Measurements from ENCODE around the gene OR1N2. TPM values are rescaled to one million over a fixed set of nuclear protein-coding genes. Genes with fewer than 3 reads are reported as not detected.

Gene OR1N2
- total RNA-seq, 1 donor from 2014 or later = not detected

- H3K4me1 Mint-ChIP-seq = no peaks in the 10 kb centered on the region
- H3K9me3 Mint-ChIP-seq = no peaks in the 10 kb centered on the region
- DNase-seq (ENCODE audit: low spot score) = no peak
These were observed 1.5 kb upstream of the OR1N2 start for GRCh38 chr9:122551371-122551770.

GRCh38 chr9:122561446-122561845 is 8.5 kb downstream of the OR1N2 start:
- Histone ChIP-seq H2AFZ (replicated peaks) (no peak overlapping the region), H3K4me3 (no peak overlapping the region), H3K9ac (no peak overlapping the region), H3K79me2 (ENCODE audit: low read depth) (no peaks in the 10 kb centered on the region), H3F3A (ENCODE audit: low read depth) (no peaks in the 10 kb centered on the region), H3K27me3 (no peaks in the 10 kb centered on the region), H3K9me3 (ENCODE audit: low read depth) (peaks cover 16% of the 10 kb centered on the region), H3K36me3 (no peaks in the 10 kb centered on the region), H4K20me1 (ENCODE audit: low read depth) (no peaks in the 10 kb centered on the region), H3K4me1 (no peaks in the 10 kb centered on the region), H3K27ac (no peak overlapping the region), H3K4me2 (no peak overlapping the region)
- Mint-ChIP-seq H3K4me3 (no peak overlapping the region), H3K27me3 (ENCODE audit: insufficient read depth, low read depth) (peaks cover 5% of the 10 kb centered on the region), H3K4me1 (peaks cover 2% of the 10 kb centered on the region), H3K27ac (no peak overlapping the region), H3K9me3 (peaks cover 3% of the 10 kb centered on the region), H3K36me3 (no peaks in the 10 kb centered on the region)
- TF ChIP-seq EZH2phosphoT487 (IDR thresholded peaks at IDR 0.05) (no peak), EZH2 (IDR thresholded peaks at IDR 0.05) (no peak), CTCF (IDR thresholded peaks at IDR 0.05) (no peak)
- no peak for DNase-seq (ENCODE audit: low spot score)

More at GRCh38 chr9:122551371-122551770, 1.5 kb upstream of the OR1N2 start:
- no peak overlapping the region for H3K4me3 ChIP-seq
- H3K4me1 ChIP-seq = no peaks in the 10 kb centered on the region
- H3K79me2 ChIP-seq (ENCODE audit: low read depth) = no peaks in the 10 kb centered on the region
- TF ChIP-seq CTCF (IDR thresholded peaks at IDR 0.05) (no peak), EZH2phosphoT487 (IDR thresholded peaks at IDR 0.05) (no peak), EZH2 (IDR thresholded peaks at IDR 0.05) (no peak)
- H3K4me3 Mint-ChIP-seq = no peak overlapping the region
- H3K27me3 Mint-ChIP-seq (ENCODE audit: insufficient read depth, low read depth) = peaks cover 11% of the 10 kb centered on the region
- no peak overlapping the region for H3K27ac ChIP-seq
- no peaks in the 10 kb centered on the region for H3K27me3 ChIP-seq
- no peaks in the 10 kb centered on the region for H3K36me3 ChIP-seq
- no peak overlapping the region for H3K4me2 ChIP-seq
- no peak overlapping the region for H3K9ac ChIP-seq
- H3K36me3 Mint-ChIP-seq = no peaks in the 10 kb centered on the region
- H2AFZ ChIP-seq (replicated peaks) = no peak overlapping the region
- no peaks in the 10 kb centered on the region for H4K20me1 ChIP-seq (ENCODE audit: low read depth)
- no peaks in the 10 kb centered on the region for H3F3A ChIP-seq (ENCODE audit: low read depth)
- H3K27ac Mint-ChIP-seq = no peak overlapping the region
- peaks cover 6% of the 10 kb centered on the region for H3K9me3 ChIP-seq (ENCODE audit: low read depth)

- Histone ChIP-seq H3K4me3 (no peak overlapping the region), H3K36me3 (no peaks in the 10 kb centered on the region), H3F3A (ENCODE audit: low read depth) (no peaks in the 10 kb centered on the region), H4K20me1 (ENCODE audit: low read depth) (no peaks in the 10 kb centered on the region), H3K27ac (no peak overlapping the region), H3K4me1 (no peaks in the 10 kb centered on the region), H3K4me2 (no peak overlapping the region), H3K27me3 (no peaks in the 10 kb centered on the region), H2AFZ (replicated peaks) (no peak overlapping the region), H3K79me2 (ENCODE audit: low read depth) (no peaks in the 10 kb centered on the region), H3K9ac (no peak overlapping the region), H3K9me3 (ENCODE audit: low read depth) (peaks cover 16% of the 10 kb centered on the region)
- Mint-ChIP-seq H3K4me1 (peaks cover 2% of the 10 kb centered on the region), H3K9me3 (peaks cover 3% of the 10 kb centered on the region), H3K36me3 (no peaks in the 10 kb centered on the region), H3K27ac (no peak overlapping the region), H3K27me3 (ENCODE audit: insufficient read depth, low read depth) (peaks cover 3% of the 10 kb centered on the region), H3K4me3 (no peak overlapping the region)
- TF ChIP-seq CTCF (IDR thresholded peaks at IDR 0.05) (no peak), EZH2 (IDR thresholded peaks at IDR 0.05) (no peak), EZH2phosphoT487 (IDR thresholded peaks at IDR 0.05) (no peak)
- peak; percentile 5 for DNase-seq (ENCODE audit: low spot score)
These were observed 9.3 kb downstream of the OR1N2 start for GRCh38 chr9:122562134-122562760.

Measured in neural progenitor cell (in vitro differentiated cells).